ENCODE measurements around the gene MEGF10.

- TF ChIP-seq POLR2A (IDR thresholded peaks at IDR 0.05) (no peak), POLR2AphosphoS5 (IDR thresholded peaks at IDR 0.05) (no peak), CTCF (IDR thresholded peaks at IDR 0.05 in 8 of 11, conservative IDR thresholded peaks at IDR 0.05 in 3 of 11) (no peak)
Observed at GRCh38 chr5:127306647-127307046, 16.1 kb downstream of the MEGF10 start.

All from spleen (tissue), 7 donors.